ENCODE results near the gene USP49.

Gene USP49

DNA sequence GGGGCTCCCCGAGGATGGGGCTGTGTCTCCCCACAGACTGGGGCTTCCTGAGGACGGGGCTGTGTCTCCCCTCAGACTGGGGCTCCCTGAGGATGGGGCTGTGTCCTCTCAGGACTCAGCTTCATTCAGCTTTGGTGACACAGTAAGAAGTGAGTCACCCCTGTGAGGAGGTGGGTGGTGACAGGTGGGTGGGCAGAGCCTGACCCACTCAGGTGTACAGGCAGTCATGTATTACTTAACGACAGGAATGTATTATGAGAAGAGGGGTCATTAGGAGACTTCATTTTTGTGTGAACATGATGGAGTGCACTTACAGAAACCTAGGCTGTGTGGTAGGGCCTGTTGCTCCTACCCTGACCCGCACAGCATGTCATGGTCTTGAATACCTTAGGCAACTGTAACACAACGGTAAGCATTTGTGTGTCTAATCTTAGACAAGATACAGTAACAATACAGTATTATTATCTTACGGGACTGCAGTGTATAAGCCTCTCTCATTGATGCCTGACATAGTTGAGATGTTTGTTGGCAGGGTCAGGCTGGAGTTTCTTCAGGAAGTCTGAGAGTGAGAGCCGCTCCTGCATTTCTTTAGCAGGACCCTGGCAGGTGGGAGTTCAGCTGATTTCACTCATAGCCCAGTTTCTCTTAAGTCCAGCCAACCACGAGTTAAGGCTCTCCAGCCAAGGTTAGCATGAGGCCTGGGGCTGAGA is 137.1 kb downstream of the USP49 start:
- Histone ChIP-seq H3K4me3 (replicated peaks; ENCODE audit: insufficient read depth, low read length) (no peak overlapping the region), H3K27me3 (ENCODE audit: insufficient read depth, poor library complexity, severe bottlenecking) (no peaks in the 10 kb centered on the region), H3K27ac (replicated peaks) (no peak overlapping the region)
- DNase-seq (ENCODE audit: low read depth in 1 of 2, low spot score in 1 of 2), result no peak
- no peak for TF ChIP-seq GABPA (IDR thresholded peaks at IDR 0.05; ENCODE audit: low read depth)

DNA sequence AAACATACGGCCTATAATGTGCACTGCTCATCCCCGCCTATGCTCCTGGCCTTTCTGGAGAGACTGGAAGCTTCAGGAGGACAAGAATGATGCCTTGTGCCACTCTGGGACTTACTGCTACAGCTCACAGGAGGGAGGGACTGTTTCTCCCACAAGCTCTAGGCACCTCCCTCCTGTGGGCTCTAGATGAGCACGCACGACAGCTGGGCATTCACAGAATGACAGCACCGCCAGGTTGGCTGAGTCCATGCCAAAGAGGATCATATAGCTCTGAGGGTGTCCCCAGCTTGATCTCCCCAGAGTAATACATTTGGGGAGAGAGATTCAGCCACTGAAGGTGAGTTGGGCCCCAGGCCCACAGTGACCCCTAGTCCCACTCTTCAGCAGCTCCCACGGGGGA is 137.9 kb downstream of the USP49 start:
- no peak overlapping the region for H3K4me3 ChIP-seq (replicated peaks; ENCODE audit: insufficient read depth, low read length)
- no peak for DNase-seq (ENCODE audit: low read depth in 1 of 2, low spot score in 1 of 2)
- H3K27ac ChIP-seq (replicated peaks), result no peak overlapping the region
- H3K27me3 ChIP-seq (ENCODE audit: insufficient read depth, poor library complexity, severe bottlenecking), result no peaks in the 10 kb centered on the region
- TF ChIP-seq POLR2AphosphoS5 (IDR thresholded peaks at IDR 0.05; ENCODE audit: low read depth) (no peak), SPI1 (IDR thresholded peaks at IDR 0.05; ENCODE audit: borderline replicate concordance, low read depth) (no peak), GABPA (IDR thresholded peaks at IDR 0.05; ENCODE audit: low read depth) (no peak)
- TF ChIP-seq, protein P1, sequence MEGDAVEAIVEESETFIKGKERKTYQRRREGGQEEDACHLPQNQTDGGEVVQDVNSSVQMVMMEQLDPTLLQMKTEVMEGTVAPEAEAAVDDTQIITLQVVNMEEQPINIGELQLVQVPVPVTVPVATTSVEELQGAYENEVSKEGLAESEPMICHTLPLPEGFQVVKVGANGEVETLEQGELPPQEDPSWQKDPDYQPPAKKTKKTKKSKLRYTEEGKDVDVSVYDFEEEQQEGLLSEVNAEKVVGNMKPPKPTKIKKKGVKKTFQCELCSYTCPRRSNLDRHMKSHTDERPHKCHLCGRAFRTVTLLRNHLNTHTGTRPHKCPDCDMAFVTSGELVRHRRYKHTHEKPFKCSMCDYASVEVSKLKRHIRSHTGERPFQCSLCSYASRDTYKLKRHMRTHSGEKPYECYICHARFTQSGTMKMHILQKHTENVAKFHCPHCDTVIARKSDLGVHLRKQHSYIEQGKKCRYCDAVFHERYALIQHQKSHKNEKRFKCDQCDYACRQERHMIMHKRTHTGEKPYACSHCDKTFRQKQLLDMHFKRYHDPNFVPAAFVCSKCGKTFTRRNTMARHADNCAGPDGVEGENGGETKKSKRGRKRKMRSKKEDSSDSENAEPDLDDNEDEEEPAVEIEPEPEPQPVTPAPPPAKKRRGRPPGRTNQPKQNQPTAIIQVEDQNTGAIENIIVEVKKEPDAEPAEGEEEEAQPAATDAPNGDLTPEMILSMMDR (IDR thresholded peaks at IDR 0.05; ENCODE audit: insufficient read depth, low read length), result no peak
- TF ChIP-seq, protein P2, sequence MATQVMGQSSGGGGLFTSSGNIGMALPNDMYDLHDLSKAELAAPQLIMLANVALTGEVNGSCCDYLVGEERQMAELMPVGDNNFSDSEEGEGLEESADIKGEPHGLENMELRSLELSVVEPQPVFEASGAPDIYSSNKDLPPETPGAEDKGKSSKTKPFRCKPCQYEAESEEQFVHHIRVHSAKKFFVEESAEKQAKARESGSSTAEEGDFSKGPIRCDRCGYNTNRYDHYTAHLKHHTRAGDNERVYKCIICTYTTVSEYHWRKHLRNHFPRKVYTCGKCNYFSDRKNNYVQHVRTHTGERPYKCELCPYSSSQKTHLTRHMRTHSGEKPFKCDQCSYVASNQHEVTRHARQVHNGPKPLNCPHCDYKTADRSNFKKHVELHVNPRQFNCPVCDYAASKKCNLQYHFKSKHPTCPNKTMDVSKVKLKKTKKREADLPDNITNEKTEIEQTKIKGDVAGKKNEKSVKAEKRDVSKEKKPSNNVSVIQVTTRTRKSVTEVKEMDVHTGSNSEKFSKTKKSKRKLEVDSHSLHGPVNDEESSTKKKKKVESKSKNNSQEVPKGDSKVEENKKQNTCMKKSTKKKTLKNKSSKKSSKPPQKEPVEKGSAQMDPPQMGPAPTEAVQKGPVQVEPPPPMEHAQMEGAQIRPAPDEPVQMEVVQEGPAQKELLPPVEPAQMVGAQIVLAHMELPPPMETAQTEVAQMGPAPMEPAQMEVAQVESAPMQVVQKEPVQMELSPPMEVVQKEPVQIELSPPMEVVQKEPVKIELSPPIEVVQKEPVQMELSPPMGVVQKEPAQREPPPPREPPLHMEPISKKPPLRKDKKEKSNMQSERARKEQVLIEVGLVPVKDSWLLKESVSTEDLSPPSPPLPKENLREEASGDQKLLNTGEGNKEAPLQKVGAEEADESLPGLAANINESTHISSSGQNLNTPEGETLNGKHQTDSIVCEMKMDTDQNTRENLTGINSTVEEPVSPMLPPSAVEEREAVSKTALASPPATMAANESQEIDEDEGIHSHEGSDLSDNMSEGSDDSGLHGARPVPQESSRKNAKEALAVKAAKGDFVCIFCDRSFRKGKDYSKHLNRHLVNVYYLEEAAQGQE (IDR thresholded peaks at IDR 0.05; ENCODE audit: insufficient replicate concordance, low read depth), result no peak

DNA sequence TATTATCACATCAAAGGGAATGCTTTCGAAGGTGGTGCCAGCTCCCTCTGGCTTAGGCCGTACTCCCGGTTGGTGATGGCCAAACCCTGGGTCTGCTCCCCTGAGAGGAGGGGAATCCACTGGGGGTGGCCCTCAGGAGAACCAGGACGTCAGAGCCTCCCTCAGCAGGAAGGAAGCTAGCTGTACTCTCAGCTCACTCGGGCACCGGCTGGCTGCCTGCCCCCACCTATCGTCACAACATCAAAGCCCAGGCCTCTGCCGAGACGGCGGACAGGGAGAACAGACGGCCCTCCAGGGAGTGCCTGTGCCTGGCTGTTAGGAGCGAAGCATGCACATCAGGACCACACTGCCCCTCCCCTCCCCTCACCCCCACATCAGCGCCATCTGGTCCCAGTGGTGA is 138.8 kb downstream of the USP49 start:
- H3K4me3 ChIP-seq (replicated peaks; ENCODE audit: insufficient read depth, low read length), result no peak overlapping the region
- H3K27me3 ChIP-seq (ENCODE audit: insufficient read depth, poor library complexity, severe bottlenecking), result no peaks in the 10 kb centered on the region
- no peak for DNase-seq (ENCODE audit: low read depth in 1 of 2, low spot score in 1 of 2)
- H3K27ac ChIP-seq (replicated peaks), result no peak overlapping the region
- TF ChIP-seq SPI1 (IDR thresholded peaks at IDR 0.05; ENCODE audit: borderline replicate concordance, low read depth) (no peak), GABPA (IDR thresholded peaks at IDR 0.05; ENCODE audit: low read depth) (no peak), POLR2AphosphoS5 (IDR thresholded peaks at IDR 0.05; ENCODE audit: low read depth) (no peak)
- TF ChIP-seq, protein P1 (IDR thresholded peaks at IDR 0.05; ENCODE audit: insufficient read depth, low read length), result no peak
- TF ChIP-seq, protein P2 (IDR thresholded peaks at IDR 0.05; ENCODE audit: insufficient replicate concordance, low read depth), result no peak

DNA sequence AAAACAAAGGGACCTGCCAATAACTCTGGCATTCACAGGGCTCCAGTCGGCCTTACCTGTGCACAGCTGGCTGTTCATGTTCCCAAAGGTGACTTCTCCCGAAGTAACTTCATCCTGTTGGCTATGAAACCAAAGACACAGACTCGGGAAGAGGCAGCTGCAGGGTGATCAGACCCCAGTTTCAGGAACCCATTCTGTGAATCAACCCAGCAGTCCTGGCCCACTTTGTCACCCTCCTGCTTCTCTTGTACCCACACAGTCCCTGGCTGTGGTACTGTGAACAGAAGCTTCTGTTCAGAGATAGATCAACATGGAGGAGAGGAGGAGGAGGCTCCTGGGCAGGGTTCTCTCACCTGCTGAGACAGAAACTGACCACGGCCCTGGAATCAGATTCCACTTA is 139.3 kb downstream of the USP49 start:
- H3K27me3 ChIP-seq (ENCODE audit: insufficient read depth, poor library complexity, severe bottlenecking), result no peaks in the 10 kb centered on the region
- TF ChIP-seq GABPA (IDR thresholded peaks at IDR 0.05; ENCODE audit: low read depth), result no peak
- TF ChIP-seq POLR2AphosphoS5 (IDR thresholded peaks at IDR 0.05; ENCODE audit: low read depth), result no peak
- no peak overlapping the region for H3K27ac ChIP-seq (replicated peaks)

DNA sequence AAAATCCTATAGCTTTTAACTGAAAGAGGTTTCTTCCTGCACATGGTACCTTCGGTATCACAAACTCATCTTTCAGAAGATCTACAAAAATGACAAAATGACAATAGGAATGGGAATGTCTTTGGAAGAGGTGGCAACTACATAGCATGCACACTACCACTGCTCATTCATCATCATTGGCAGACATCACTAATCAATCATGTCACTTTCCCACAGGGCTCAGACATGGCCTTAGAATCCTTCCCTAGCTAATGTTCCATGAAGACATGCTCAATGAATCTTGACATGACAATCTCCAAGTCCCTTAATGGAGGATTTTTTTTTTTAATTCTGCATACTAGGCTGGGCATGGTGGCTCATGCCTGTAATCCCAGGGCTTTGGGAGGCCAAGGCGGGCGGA is 144.8 kb downstream of the USP49 start:
- DNase-seq (ENCODE audit: low read depth in 1 of 2, low spot score in 1 of 2), result no peak
- H3K27me3 ChIP-seq (ENCODE audit: insufficient read depth, poor library complexity, severe bottlenecking), result no peaks in the 10 kb centered on the region
- TF ChIP-seq SPI1 (IDR thresholded peaks at IDR 0.05; ENCODE audit: borderline replicate concordance, low read depth), result no peak
- TF ChIP-seq, protein P2 (IDR thresholded peaks at IDR 0.05; ENCODE audit: insufficient replicate concordance, low read depth), result no peak
- no peak overlapping the region for H3K4me3 ChIP-seq (replicated peaks; ENCODE audit: insufficient read depth, low read length)
- H3K27ac ChIP-seq (replicated peaks), result no peak overlapping the region

More for the DNA sequence above, 139.3 kb downstream of the USP49 start:
- H3K4me3 ChIP-seq (replicated peaks; ENCODE audit: insufficient read depth, low read length), result no peak overlapping the region
- DNase-seq (ENCODE audit: low read depth in 1 of 2, low spot score in 1 of 2), result no peak
